Measurements from ENCODE around the gene ACAT2.
"Not testable (repeated sequence)": the region's sequence is repeated elsewhere in the genome, so short reads cannot be mapped to it uniquely, and the experiment has no call there.

Gene ACAT2

GRCh38 chr6:159777240-159777904, 15.5 kb downstream of the ACAT2 start:
- no peak for DNase-seq

- DNase-seq = no peak
These were observed 16.3 kb downstream of the ACAT2 start for GRCh38 chr6:159778131-159778530.

- no peak for DNase-seq
These were observed 16.8 kb downstream of the ACAT2 start for GRCh38 chr6:159778542-159779103.

- no peak for DNase-seq
These were observed 26.4 kb downstream of the ACAT2 start for GRCh38 chr6:159788276-159788675.

GRCh38 chr6:159788753-159789376, 27.0 kb downstream of the ACAT2 start:
- no peak for DNase-seq

GRCh38 chr6:159789377-159790148, 27.7 kb downstream of the ACAT2 start, which contains the start of gene TCP1:
TSS of gene TCP1 (minus strand) at chr6:159789602. CDS start at chr6:159789468, 134 bp downstream.
- DNase-seq = peak; percentile 92 to 99

GRCh38 chr6:159790149-159790955, 28.5 kb downstream of the ACAT2 start, which contains the start of gene MRPL18:
TSS of gene MRPL18 (plus strand) at chr6:159790467. CDS start at chr6:159790588, 121 bp downstream.
- peak; percentile 85 to 95 for DNase-seq

- DNase-seq = no peak
These were observed 29.2 kb downstream of the ACAT2 start for GRCh38 chr6:159790956-159791598.

GRCh38 chr6:159794976-159795375, 33.1 kb downstream of the ACAT2 start:
- not testable (repeated sequence) for DNase-seq

- DNase-seq = no peak
These were observed 35.7 kb downstream of the ACAT2 start for GRCh38 chr6:159797554-159797953.

- no peak for DNase-seq
These were observed 38.5 kb downstream of the ACAT2 start, which contains the start of gene PNLDC1 for GRCh38 chr6:159800141-159800865. TSS of gene PNLDC1 (plus strand) at chr6:159800276. CDS start at chr6:159800308, 32 bp downstream.

- no peak for DNase-seq
These were observed 40.1 kb downstream of the ACAT2 start for GRCh38 chr6:159801935-159802334.

- no peak for DNase-seq
These were observed 42.7 kb downstream of the ACAT2 start for GRCh38 chr6:159804504-159804903.

- no peak for DNase-seq
These were observed 43.7 kb downstream of the ACAT2 start for GRCh38 chr6:159805440-159806020.

- no peak for DNase-seq
These were observed 44.2 kb downstream of the ACAT2 start for GRCh38 chr6:159806021-159806458.

- DNase-seq = no peak
These were observed 45.5 kb downstream of the ACAT2 start for GRCh38 chr6:159807150-159807858.

- DNase-seq = no peak
These were observed 46.8 kb downstream of the ACAT2 start for GRCh38 chr6:159808647-159809046.

- DNase-seq = no peak
These were observed 47.3 kb downstream of the ACAT2 start for GRCh38 chr6:159809149-159809548.

- no peak for DNase-seq
These were observed 51.9 kb downstream of the ACAT2 start for GRCh38 chr6:159813781-159814180.

- no peak for DNase-seq
These were observed 53.6 kb downstream of the ACAT2 start for GRCh38 chr6:159815410-159815809.

Measured in bone marrow (tissue), 2 donors.